ENCODE measurements around the gene PLA2G3.

GRCh38 chr22:31138126-31138525, 2.2 kb downstream of the PLA2G3 start:
- TF ChIP-seq CTCF (conservative IDR thresholded peaks at IDR 0.05; ENCODE audit: low read depth, low read length) (no peak), EZH2 (IDR thresholded peaks at IDR 0.05; ENCODE audit: borderline replicate concordance, low read depth, low read length, poor library complexity, severe bottlenecking) (no peak)
